Stimulated activated CD8-positive, alpha-beta memory T cell treated with anti-CD3 and anti-CD28 coated beads, Interleukin-7, amount 100 ng/mL, for 4 hours (primary cell): ENCODE results near the gene NYAP2.

ENCODE experiments used
- DNase-seq, 2 donors: peaks; one replicate each; pipeline ENCODE4 v3.0.0-alpha.2; 2020; ENCODE audit warnings: low read depth in 2 of 2

Gene NYAP2

DNA sequence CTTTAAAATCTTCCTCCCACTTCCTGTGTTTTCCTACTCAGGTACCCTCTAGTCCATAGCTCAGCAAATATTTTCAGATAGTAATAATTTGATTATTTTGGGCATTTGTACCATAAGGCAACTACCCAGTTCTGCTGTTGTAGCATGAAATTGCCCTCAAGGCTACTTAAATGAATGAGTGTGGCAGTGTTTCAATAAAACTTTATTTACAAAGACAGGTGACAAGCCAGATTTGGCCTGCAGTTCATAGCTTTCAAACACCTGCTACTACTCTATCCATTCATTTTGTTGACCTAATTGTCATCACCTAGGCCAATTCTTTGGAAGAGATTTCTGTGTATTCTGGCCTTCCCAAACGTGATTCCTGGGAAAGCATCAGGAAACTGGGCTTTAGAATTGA lies 28.9 kb downstream of the NYAP2 start:
- DNase-seq = no peak

DNA sequence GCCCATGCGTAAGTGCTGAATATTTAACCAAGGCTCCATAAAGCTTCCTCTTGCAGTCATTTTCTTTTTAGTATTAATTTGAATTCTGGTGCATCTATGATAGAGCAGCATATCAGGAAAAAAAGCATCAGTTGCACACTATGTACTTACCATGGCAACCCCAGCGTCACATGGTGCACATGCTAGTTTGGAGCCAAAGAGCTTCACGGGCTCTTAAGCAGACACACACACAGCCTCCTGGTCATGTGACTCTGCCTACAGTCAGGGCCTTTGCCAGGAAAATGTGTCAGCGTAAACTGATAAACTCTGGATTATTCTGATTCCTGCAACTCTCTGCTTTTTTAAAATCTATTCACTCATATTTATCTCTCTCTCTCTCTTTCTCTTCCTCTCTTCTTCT lies 30.2 kb downstream of the NYAP2 start:
- DNase-seq = no peak

DNA sequence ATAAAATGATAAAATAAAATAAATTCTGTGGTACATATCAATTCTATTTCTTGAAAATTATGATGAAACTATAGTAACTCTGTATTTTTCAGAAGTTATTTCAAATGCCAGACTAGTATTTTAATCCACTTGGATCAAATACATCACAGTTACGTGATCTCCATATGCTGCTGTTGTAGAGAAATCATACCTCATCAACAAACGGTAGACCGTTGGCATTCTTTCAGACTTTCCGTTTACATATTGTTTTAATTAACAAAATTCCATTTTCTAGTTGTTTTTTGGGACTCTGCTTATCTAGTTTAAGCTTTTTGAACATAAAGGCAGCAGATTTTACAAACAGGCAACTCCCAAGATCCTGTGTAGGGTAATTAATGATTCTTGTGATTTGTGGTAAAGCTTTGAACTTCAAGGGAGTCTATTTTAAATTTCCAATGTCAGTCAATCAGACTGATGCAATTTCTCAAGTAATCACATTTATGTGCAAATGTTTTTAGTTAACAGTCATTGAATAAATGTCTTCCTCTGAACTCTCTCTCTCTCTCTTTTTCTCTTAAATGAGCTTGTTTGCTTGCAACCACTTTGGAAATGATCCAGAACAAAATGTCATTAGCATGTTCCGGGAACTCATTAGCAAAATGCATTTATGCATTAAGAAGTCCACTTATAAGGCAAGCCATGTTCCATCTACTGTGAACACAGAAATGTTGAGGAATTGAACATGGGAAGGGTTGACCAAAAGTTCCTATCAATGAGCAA lies 31.8 kb downstream of the NYAP2 start:
- no peak for DNase-seq

DNA sequence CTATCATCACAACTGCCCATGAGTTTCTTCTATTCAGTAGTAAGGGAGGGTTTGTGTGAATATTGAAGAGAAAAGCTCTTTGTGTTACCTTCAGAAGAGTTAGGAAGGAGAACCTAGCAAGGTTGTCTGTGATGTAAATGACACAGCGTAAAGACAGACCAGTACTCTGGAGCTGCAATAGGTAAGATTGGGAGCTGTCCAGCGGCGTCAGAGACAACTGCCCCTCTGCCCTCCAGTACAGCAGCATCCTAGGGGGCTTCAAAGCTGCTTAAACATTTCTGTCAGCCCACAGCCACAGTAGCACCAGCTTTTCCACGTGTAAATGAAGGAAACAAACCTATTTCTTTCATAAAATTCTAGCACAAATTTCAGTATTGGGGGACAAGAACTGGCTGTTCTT lies 34.5 kb downstream of the NYAP2 start:
- no peak for DNase-seq

GRCh38 chr2:225437319-225437718 lies 37.8 kb downstream of the NYAP2 start:
- no peak for DNase-seq

GRCh38 chr2:225438248-225438647 lies 38.7 kb downstream of the NYAP2 start:
- no peak for DNase-seq

- DNase-seq = no peak
These were observed 53.2 kb downstream of the NYAP2 start for GRCh38 chr2:225452677-225453076.

DNA sequence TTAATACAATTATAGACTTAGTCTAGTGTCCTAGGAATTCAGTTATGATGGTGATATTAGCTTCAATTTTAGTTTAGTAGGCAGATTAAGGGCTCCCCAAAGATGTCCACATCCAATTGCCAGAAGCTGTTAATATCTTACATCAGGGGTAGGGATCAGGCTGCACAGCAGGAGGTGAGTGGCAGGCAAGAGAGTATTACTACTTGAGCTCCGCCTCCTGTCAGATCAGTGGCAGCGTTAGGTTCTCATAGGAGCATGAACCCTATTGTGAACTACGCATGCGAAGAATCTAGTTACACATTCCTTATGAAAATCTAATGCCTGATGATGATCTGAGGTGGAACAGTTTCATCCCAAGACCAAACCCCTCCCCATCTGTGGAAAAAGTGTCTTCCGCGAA lies 54.9 kb downstream of the NYAP2 start:
- DNase-seq = no peak

- DNase-seq = no peak
These were observed 57.2 kb downstream of the NYAP2 start for GRCh38 chr2:225456619-225457260.

- no peak for DNase-seq
These were observed 58.0 kb downstream of the NYAP2 start for GRCh38 chr2:225457482-225457881.

GRCh38 chr2:225458431-225459117 lies 59.1 kb downstream of the NYAP2 start:
- DNase-seq = no peak

GRCh38 chr2:225462417-225462816 lies 62.9 kb downstream of the NYAP2 start:
- no peak for DNase-seq

DNA sequence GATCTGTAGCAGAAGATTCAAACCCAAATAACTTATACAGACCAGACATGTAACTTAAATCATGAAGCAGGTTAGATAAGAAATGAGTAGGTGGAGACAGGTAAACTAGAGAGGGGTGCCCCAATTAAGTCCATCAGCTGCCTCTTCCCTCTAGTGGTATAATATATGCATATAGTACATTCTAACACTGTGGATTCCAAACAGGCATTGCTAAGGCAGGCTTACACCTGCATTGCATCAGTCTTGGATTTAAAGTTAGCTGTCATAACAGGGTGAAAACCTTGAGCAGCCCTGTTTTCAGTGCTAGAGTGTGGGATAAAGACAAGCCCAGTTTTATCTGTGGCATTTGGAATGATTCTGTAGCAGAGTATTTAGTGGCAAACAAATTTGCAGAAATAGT lies 63.4 kb downstream of the NYAP2 start:
- no peak for DNase-seq

GRCh38 chr2:225463449-225463848 lies 63.9 kb downstream of the NYAP2 start:
- DNase-seq = no peak

DNA sequence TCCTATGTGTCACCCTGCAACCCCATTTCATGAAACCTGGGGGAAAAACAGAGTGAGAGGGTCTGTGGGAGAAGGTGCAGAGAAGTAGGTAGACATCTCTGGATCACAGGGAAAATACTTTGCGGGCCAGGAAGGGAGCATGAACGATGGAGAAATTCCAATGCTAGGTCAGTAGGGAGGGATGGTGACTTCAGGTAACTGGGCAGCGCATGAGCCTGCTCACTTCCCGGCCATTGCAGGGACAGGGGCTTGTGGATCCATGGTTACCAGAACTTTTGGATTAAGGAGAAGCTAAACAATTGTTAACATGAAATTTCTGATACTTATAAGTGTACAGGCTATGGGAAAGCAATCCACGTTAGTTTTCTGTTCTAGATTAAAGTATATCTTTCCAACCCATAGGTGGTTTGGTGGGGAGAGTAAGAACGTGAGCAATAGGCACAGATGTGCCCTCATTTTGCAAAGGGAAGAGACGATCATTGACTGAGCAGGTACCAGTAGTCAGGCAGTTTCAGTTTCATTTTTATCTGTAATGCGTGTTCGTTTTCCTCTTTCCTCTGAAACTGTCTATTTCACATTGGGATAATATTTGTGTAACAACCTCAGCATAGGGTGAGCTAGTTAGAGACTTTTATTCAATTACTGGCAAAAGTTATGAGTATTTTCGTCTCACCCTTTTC lies 65.0 kb downstream of the NYAP2 start:
- no peak for DNase-seq

DNA sequence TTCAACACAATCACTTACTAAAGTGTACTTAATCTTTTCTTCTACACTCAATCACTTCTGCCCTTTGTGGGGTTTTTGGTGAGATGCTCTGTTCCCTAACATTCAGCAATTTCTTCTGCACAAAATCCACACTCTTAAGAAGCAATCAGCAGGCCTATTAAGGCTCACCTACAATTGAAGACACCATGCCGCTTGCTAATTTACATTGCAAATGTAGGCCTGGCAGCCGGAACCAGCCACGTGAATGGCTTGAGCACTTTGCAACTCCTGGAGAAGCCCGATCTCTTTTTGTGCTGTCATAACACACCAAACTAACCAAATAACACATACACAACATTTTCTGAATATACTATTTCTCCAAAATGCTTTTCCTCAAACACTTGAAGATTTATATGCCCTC lies 66.3 kb downstream of the NYAP2 start:
- DNase-seq = no peak

DNA sequence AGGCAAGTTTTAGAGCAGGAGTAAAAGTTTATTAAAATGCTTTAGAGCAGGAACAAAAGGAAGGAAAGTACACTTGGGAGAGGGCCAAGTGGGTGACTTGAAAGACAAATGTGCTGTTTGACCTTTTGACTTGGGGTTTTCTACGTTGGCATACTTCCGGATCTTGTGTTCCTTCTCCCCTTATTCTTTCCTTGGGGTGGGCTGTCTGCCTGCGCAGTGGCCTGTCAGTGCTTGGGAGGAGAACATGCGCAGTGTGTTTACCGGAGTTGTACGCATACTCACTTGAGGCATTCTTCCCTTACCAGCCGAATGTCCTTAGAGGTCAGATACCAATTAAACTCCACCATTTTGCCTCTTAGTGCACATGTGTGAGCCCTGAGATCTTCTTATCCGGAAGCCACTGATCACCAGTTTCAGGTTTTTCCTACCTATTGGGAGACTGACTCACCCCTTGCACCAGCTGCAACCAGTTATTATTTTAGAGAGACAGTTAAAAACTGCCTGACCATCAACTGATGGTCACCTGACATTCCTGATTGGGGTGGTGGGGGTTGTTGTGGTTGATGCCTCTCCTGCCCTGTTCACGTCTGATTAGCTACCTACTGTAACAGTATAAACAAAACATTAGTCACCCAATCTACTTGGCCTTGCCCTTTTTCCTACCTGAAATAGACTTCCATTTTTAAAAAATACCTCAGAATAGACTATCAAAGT lies 67.5 kb downstream of the NYAP2 start:
- no peak for DNase-seq

- DNase-seq = no peak
These were observed 68.6 kb downstream of the NYAP2 start for GRCh38 chr2:225468131-225468530.

DNA sequence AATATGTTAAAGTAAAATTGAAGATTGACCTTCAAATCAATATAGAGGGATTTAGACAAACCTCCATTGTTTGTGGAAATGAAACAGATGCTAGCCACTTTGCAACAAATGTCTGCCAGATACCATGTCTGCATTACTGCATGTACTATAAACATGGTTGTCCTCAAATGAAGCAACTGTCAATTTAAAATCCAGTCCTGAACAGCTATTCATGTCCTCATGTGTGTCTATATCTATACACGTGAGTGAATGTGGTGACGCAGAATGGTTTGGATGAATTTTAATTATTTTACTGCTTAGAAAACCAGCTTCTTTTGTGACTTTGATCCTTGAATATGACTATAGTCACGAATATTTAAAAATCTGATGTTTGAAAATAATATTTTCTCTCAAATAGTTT lies 71.5 kb downstream of the NYAP2 start:
- no peak for DNase-seq

DNA sequence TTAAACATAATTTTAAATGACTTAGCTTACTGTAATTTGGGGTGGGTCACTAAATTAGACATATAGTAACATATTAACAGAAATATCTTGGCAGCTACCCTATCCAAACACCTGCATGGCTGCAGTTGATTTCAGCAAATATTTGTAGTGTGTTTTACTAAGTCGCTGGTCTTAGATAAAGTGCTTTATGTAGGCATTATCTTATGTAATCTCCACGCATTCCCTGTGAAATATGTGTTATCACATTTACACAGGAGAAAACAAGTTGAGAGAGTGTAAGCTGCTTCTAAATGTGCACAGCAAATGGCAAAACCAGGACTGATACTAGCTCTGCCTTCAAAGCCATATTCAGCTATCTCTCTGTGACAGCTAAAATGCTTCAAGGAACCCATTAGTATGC lies 72.0 kb downstream of the NYAP2 start:
- DNase-seq = no peak

- DNase-seq = no peak
These were observed 72.7 kb downstream of the NYAP2 start for GRCh38 chr2:225472161-225472560.

- no peak for DNase-seq
These were observed 79.9 kb downstream of the NYAP2 start for GRCh38 chr2:225479386-225479785.
